AG10803 (cell line): ENCODE data around the gene DNAJB7.
"Not testable (repeated sequence)": the region's sequence is repeated elsewhere in the genome, so short reads cannot be mapped to it uniquely, and the experiment has no call there.

Experiments used
- DNase-seq: peaks from one replicate; pipeline ENCODE4 v3.0.0; 2010; ENCODE audit warnings: low read depth
- H3K4me3 ChIP-seq: 2 replicates; pipeline ENCODE4 v1.5.1; 2011; ENCODE audit warnings: mild to moderate bottlenecking, low read length, control low read depth
- TF ChIP-seq, protein P1 (sequence below): conservative IDR thresholded peaks from 2 replicates; pipeline ENCODE4 v1.5.1; 2011; ENCODE audit warnings: mild to moderate bottlenecking, low read length, control low read depth, inconsistent platforms

Gene DNAJB7

DNA sequence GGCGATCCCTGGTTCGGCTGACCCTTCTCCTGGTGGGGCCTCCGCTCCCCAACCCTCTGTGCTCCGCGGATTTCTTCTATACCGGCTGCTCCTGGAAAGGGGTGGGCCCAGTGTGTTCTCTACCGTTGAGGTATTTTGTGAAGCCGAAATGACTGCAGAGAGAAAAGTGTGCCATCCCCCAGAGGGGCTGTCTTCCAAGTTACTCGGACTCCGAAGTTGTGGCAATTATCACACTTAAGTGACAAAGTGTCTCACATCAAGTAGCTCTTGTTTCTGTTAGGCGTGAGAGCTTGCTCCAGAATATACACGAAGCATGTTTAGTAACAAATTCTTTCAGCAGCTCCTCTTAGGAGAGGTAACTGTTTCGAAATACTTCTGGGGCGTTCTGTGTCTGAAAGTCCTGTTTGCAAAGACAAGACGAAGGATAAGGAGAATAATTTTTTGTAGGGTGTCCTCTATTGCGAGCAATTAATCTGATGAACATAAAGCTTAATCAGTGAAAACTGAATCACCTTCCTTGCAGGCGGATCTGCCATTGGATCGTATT is 4.5 kb downstream of the DNAJB7 start:
- H3K4me3 ChIP-seq, result peak overlapping the region; percentile 95
- TF ChIP-seq, protein P1, sequence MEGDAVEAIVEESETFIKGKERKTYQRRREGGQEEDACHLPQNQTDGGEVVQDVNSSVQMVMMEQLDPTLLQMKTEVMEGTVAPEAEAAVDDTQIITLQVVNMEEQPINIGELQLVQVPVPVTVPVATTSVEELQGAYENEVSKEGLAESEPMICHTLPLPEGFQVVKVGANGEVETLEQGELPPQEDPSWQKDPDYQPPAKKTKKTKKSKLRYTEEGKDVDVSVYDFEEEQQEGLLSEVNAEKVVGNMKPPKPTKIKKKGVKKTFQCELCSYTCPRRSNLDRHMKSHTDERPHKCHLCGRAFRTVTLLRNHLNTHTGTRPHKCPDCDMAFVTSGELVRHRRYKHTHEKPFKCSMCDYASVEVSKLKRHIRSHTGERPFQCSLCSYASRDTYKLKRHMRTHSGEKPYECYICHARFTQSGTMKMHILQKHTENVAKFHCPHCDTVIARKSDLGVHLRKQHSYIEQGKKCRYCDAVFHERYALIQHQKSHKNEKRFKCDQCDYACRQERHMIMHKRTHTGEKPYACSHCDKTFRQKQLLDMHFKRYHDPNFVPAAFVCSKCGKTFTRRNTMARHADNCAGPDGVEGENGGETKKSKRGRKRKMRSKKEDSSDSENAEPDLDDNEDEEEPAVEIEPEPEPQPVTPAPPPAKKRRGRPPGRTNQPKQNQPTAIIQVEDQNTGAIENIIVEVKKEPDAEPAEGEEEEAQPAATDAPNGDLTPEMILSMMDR, result no peak
- DNase-seq, result no peak

GRCh38 chr22:40856513-40857308 is 5.2 kb downstream of the DNAJB7 start, which contains the start of the genes ST13 and XPNPEP3:
ST13 (minus strand) TSS chr22:40856639; CDS start chr22:40856540, 99 bp downstream.
XPNPEP3 (plus strand) TSS chr22:40857148; CDS start chr22:40857182, 34 bp downstream.
- DNase-seq, result peak; percentile 97
- TF ChIP-seq, protein P1, result peak; percentile 11; the same call in 1 of the 2 replicates
- H3K4me3 ChIP-seq, result peak within 1 kb of the TSS; percentile 95

DNA sequence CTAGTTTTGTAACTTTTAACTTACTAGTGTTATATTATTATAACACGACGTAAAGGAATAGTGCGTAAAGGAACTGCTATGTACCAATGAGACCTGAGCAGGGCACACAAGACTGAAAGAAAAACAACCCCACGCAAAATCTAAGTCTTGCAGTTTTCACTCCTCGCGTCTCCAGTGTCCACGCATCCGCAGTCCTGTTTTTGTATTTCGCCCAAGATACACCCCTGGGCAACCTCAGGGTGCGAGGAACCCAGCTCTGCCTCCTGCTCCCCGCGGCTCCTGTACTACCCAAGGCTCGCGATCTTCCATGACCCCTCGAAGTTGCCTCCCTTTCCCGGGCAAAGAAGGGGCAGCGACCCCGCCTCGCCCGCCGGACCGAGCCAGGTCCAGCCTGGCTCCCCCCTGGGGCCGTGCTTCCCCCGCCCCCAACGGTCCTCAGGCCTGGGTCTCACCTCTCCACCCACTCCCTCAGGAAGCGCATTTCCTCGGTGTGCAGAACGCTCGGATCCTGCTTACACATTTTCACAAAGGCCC is 5.9 kb downstream of the DNAJB7 start:
- TF ChIP-seq, protein P1, result no peak
- peak overlapping the region; percentile 95 for H3K4me3 ChIP-seq
- peak; percentile 22 for DNase-seq

DNA sequence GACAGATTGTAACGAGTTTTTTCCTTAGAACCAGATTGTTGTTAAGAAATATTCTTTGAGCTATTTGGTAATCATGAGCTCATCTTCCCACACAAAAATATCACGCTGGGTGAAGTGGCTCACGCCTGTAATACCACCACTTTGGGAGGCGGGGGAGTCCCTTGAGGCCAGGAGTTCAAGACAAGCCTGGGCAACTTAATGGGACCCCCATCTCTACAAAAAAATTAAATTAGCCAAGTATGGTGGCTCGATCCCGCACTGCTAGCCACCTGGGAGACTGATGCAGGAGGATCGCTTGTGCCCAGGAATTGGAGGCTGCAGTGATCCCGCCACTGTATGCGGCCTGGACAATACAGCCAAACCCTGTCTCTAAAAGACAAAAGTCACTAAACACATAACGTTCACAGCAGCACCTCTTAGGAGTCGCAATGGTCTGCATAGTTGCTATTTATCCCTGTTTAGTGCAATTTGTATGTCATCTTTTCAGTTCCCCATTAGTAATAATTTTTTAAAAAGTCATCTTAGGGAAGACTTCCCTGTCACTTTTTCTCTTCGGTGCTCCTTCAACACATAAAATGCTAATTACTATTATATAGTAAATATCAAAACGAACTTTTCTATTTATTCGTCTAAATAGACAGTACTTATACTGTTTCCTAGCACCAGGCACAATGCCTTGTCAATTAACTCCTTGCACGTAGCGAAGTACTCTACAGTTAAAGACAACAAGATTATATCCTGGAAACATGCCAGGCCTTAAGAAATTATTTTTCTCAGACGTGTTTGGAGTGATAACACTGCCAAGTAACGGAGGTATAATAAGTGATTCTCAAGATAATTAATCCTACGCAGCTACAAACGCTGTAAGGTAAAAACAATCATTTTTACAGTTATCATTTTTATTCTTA is 6.6 kb downstream of the DNAJB7 start:
- peak overlapping the region; percentile 95 for H3K4me3 ChIP-seq
- TF ChIP-seq, protein P1, result no peak
- peak; percentile 49 for DNase-seq

DNA sequence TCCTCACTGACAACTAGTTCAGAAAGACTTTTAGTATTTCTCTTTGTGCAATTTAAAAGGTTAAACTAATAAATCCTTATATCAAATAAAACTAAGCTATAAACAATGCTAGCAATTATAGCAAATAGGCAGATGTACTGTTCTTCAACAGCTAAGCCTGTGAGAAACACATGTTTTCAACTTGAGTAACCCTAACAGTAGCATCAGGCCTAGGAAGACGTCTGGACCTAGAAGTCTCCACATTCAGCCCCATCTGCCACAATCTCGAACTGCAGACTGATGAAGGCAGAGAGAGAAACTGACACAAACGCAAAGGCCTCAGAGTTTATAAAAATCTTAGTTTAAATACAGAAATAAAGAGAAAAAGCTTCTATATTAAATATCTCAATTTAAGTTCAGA is 8.0 kb downstream of the DNAJB7 start:
- TF ChIP-seq, protein P1, result no peak
- DNase-seq, result peak; percentile 37
- H3K4me3 ChIP-seq, result peak overlapping the region; percentile 95; the same call in 1 of the 2 replicates

GRCh38 chr22:40853333-40853732 is 8.6 kb downstream of the DNAJB7 start:
- DNase-seq, result no peak
- H3K4me3 ChIP-seq, result no peak overlapping the region
- TF ChIP-seq, protein P1, result no peak

DNA sequence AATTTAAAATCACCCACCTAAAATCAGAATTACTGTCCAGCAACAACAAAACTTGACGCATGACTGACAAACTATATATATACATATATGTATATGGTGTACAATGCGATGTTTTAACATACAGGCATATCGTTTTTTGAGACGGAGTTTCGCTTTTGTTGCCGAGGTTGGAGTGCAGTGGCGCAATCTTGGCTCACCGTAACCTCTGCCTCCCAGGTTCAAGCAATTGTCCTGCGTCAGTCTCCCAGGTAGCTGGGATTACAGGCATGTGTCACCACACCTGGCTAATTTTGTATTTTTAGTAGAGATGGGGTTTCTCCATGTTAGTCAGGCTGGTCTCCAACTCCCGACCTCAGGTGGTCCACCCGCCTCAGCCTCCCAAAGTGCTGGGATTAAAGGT is 16.1 kb downstream of the DNAJB7 start:
- not testable (repeated sequence) for DNase-seq, H3K4me3 ChIP-seq
